Suprapubic skin (tissue), 4 donors: ENCODE results near the gene NFKBIE. TPM values are rescaled to one million over a fixed set of nuclear protein-coding genes. Genes with fewer than 3 reads are reported as not detected.

Experiments
- DNase-seq, 2 donors: peaks; one replicate each; pipeline ENCODE4 v3.0.0-alpha.2; 2019; ENCODE audit warnings: low spot score in 2 of 2
- H3K27ac ChIP-seq: fragments of 200-600 bp; sonication (generic); one replicate; pipeline ENCODE4 v1.5.1; 2019
- H3K27me3 ChIP-seq: fragments of 200-600 bp; sonication (generic); one replicate; pipeline ENCODE4 v1.5.1; 2019
- H3K36me3 ChIP-seq: fragments of 200-600 bp; sonication (generic); one replicate; pipeline ENCODE4 v1.5.1; 2019
- H3K4me1 ChIP-seq: fragments of 200-600 bp; sonication (generic); one replicate; pipeline ENCODE4 v1.5.1; 2019
- H3K4me3 ChIP-seq: fragments of 200-600 bp; sonication (generic); one replicate; pipeline ENCODE4 v1.5.1; 2019; ENCODE audit warnings: mild to moderate bottlenecking
- H3K9me3 ChIP-seq: fragments of 200-600 bp; sonication (generic); one replicate; pipeline ENCODE4 v1.5.1; 2019
- CTCF ChIP-seq, 2 donors: fragments of 200-600 bp in 1 of 2; fragments of 450-650 bp in 1 of 2; sonication (generic) in 1 of 2; IDR thresholded peaks; one replicate each; pipeline ENCODE4 v1.5.1; 2016 to 2019; ENCODE audit warnings: antibody characterized with exemption in 2 of 2, mild to moderate bottlenecking in 1 of 2, moderate library complexity in 1 of 2
- EP300 ChIP-seq: sonication (generic); formaldehyde crosslinking; IDR thresholded peaks from one replicate; pipeline ENCODE4 v1.6.1; 2017; ENCODE audit warnings: antibody characterized with exemption
- POLR2A ChIP-seq, 2 donors: fragments of 450-650 bp; IDR thresholded peaks; one replicate each; pipeline ENCODE4 v1.6.1; 2017; ENCODE audit warnings: antibody characterized with exemption in 2 of 2, mild to moderate bottlenecking in 2 of 2, moderate library complexity in 2 of 2
- POLR2AphosphoS5 ChIP-seq, 3 donors: sonication (generic); formaldehyde crosslinking; IDR thresholded peaks; one replicate each; pipeline ENCODE4 v1.6.1; 2017; ENCODE audit warnings: antibody characterized with exemption in 3 of 3
- WGBS: methylation state at CpG from one replicate; pipeline ENCODE4 v1.1.5; 2018; 5-methylcytosine and 5-hydroxymethylcytosine counted together
- total RNA-seq, 4 donors: library from RNA; depleted of rRNA; stranded (reverse); fragments of >200 nt; gene quantifications; one replicate each; pipeline ENCODE4 v1.1.0, GENCODE V29; 2016

The NFKBIE gene
- total RNA-seq, 4 donors from 2014 or later: 12.9 to 25.0 (median 16.1) TPM

GRCh38 chr6:44271406-44271723, 6.0 kb upstream of the NFKBIE start:
- Histone ChIP-seq H3K9me3 (no peaks in the 10 kb centered on the region), H3K36me3 (no peaks in the 10 kb centered on the region), H3K27ac (no peak overlapping the region), H3K4me3 (no peak overlapping the region), H3K4me1 (peaks cover 20% of the 10 kb centered on the region), H3K27me3 (peaks cover 58% of the 10 kb centered on the region)
- 81% methylated on average over 4 of the region's 6 CpGs for WGBS
- no peak for DNase-seq
- TF ChIP-seq CTCF (IDR thresholded peaks at IDR 0.05): no peak
- no peak for TF ChIP-seq EP300
- TF ChIP-seq POLR2A (IDR thresholded peaks at IDR 0.05): no peak

GRCh38 chr6:44270526-44271405, 5.4 kb upstream of the NFKBIE start:
- peaks cover 52% of the 10 kb centered on the region for H3K27me3 ChIP-seq
- peaks cover 14% of the 10 kb centered on the region for H3K4me1 ChIP-seq
- no peaks in the 10 kb centered on the region for H3K9me3 ChIP-seq
- TF ChIP-seq CTCF (IDR thresholded peaks at IDR 0.05) (no peak), POLR2A (IDR thresholded peaks at IDR 0.05) (no peak), POLR2AphosphoS5 (IDR thresholded peaks at IDR 0.05) (no peak), EP300 (no peak)
- no peaks in the 10 kb centered on the region for H3K36me3 ChIP-seq
- H3K27ac ChIP-seq: no peak overlapping the region
- 6% methylated on average over 17 of the region's 90 CpGs for WGBS
- DNase-seq: no peak
- peak overlapping the region; percentile 51 for H3K4me3 ChIP-seq

DNA sequence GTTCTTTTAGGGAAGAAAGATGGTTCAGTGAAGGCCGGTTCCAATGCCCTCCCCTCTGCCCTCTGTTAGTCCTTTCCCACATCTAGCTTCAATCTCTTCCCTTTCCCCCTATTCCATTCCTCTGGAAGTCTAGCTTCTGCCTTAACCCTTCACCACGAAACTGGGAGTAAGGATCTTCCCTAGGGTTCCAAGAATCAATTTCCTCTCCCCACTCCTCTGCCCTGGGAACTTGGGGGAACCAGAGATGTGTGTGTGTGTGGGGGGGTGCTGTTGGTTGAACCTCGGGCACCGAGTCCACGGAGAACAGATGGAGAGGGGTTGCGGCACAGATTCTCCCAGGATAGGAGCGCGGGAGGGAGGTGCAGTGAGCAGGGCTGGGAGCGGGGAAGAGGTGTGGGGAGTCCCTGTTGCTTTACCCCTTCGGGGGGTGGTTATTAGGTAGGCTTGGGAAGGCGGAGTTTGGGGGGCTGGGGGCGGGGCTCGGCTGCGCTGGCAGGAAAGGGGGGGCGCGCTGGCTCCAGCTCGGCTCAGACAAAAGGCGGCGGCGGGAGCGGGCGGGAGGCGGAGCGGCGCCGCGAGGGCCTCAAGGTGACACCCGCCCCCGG, 4.7 kb upstream of the NFKBIE start, which contains the start of gene TMEM151B:
Gene TMEM151B, plus strand, starts transcription at position 530 of the 605 bp plus-strand sequence. CDS start 293 bp downstream, outside the sequence.
- H3K4me1 ChIP-seq: peaks cover 11% of the 10 kb centered on the region
- no peak within 1 kb of the TSS for H3K27ac ChIP-seq
- H3K9me3 ChIP-seq: no peaks in the 10 kb centered on the region
- TF ChIP-seq POLR2AphosphoS5 (IDR thresholded peaks at IDR 0.05) (no peak), CTCF (IDR thresholded peaks at IDR 0.05) (no peak), POLR2A (IDR thresholded peaks at IDR 0.05) (no peak), EP300 (no peak)
- WGBS: 54% methylated on average over 9 of the region's 29 CpGs
- H3K4me3 ChIP-seq: peak within 1 kb of the TSS; percentile 51
- no peaks in the 10 kb centered on the region for H3K36me3 ChIP-seq
- no peak for DNase-seq
- H3K27me3 ChIP-seq: peaks cover 44% of the 10 kb centered on the region

- 55% methylated on average over 1 of the region's 1 CpG for WGBS
- H3K27me3 ChIP-seq: peaks cover 43% of the 10 kb centered on the region
- TF ChIP-seq CTCF (IDR thresholded peaks at IDR 0.05) (no peak), POLR2A (IDR thresholded peaks at IDR 0.05) (no peak), POLR2AphosphoS5 (IDR thresholded peaks at IDR 0.05) (no peak)
- peaks cover 17% of the 10 kb centered on the region for H3K4me1 ChIP-seq
- DNase-seq: no peak
- no peaks in the 10 kb centered on the region for H3K9me3 ChIP-seq
- no peaks in the 10 kb centered on the region for H3K36me3 ChIP-seq
- no peak overlapping the region for H3K4me3 ChIP-seq
- H3K27ac ChIP-seq: no peak overlapping the region
Measured at GRCh38 chr6:44269178-44269920, 4.0 kb upstream of the NFKBIE start.
